ENCODE results near the gene ADAP1.
A peak's percentile ranks its signal among the peaks of the same experiment; 100 is the strongest.

ADAP1 gene

GRCh38 chr7:919924-920341 lies 34.5 kb downstream of the ADAP1 start:
- no peak for DNase-seq

- no peak for DNase-seq
These were observed 35.4 kb downstream of the ADAP1 start for GRCh38 chr7:919114-919442.

- DNase-seq, result no peak
These were observed 35.9 kb downstream of the ADAP1 start for GRCh38 chr7:918441-919113.

GRCh38 chr7:918118-918425 lies 36.4 kb downstream of the ADAP1 start:
- DNase-seq, result no peak

- DNase-seq, result no peak
These were observed 37.0 kb downstream of the ADAP1 start for GRCh38 chr7:917255-918117.

- no peak for DNase-seq
These were observed 38.1 kb downstream of the ADAP1 start for GRCh38 chr7:916291-916941.

- no peak for DNase-seq
These were observed 38.9 kb downstream of the ADAP1 start for GRCh38 chr7:915291-916218.

- DNase-seq, result no peak
These were observed 39.8 kb downstream of the ADAP1 start for GRCh38 chr7:914521-915194.

GRCh38 chr7:913736-914520 lies 40.6 kb downstream of the ADAP1 start:
- DNase-seq, result no peak

- no peak for DNase-seq
These were observed 42.5 kb downstream of the ADAP1 start for GRCh38 chr7:911791-912480.

GRCh38 chr7:910931-911431 lies 43.5 kb downstream of the ADAP1 start:
- DNase-seq, result no peak

- DNase-seq, result no peak
These were observed 44.0 kb downstream of the ADAP1 start for GRCh38 chr7:910441-910861.

- DNase-seq, result no peak
These were observed 44.8 kb downstream of the ADAP1 start for GRCh38 chr7:909358-910329.

- DNase-seq, result peak; percentile 62
These were observed 45.7 kb downstream of the ADAP1 start for GRCh38 chr7:908591-909357.

- DNase-seq, result no peak
These were observed 46.3 kb downstream of the ADAP1 start for GRCh38 chr7:908159-908581.

GRCh38 chr7:907158-907980 lies 47.1 kb downstream of the ADAP1 start:
- no peak for DNase-seq

GRCh38 chr7:906776-907157 lies 47.7 kb downstream of the ADAP1 start:
- no peak for DNase-seq

- DNase-seq, result no peak
These were observed 49.6 kb downstream of the ADAP1 start for GRCh38 chr7:904847-905246.

Data from activated CD4-positive, alpha-beta T cell treated with anti-CD3 and anti-CD28 coated beads, Interleukin-10, Interleukin-2, amounts not matched to agents 100 ng/mL and 50 ng/mL, durations not matched to agents 16 hours and 8 hours (primary cell).